Keratinocyte (primary cell): ENCODE measurements around the gene CERS4. TPM values are rescaled to one million over a fixed set of nuclear protein-coding genes. Genes with fewer than 3 reads are reported as not detected.
"Not testable (repeated sequence)": the region's sequence is repeated elsewhere in the genome, so short reads cannot be mapped to it uniquely, and the experiment has no call there.

ENCODE experiments used
- DNase-seq: peaks from one replicate; pipeline ENCODE4 v3.0.0-alpha.2; 2011; ENCODE audit warnings: low read depth, missing footprints, low spot score
- FAIRE-seq: peaks from 2 replicates; lab custom pipeline; 2011; peaks lifted over from hg19 to GRCh38; lab: Jason Lieb, UNC
- H2AFZ ChIP-seq: 2 replicates; pipeline ENCODE4 v1.6.0; 2012; ENCODE audit warnings: low read length, control low read depth, inconsistent platforms; ENCODE audit not compliant: control insufficient read depth
- H3K27ac ChIP-seq: 2 replicates; pipeline ENCODE4 v1.5.1; 2011; ENCODE audit warnings: low read length; ENCODE audit not compliant: control insufficient read depth, insufficient read depth
- H3K27me3 ChIP-seq: 3 replicates; pipeline ENCODE4 v1.6.0; 2011; ENCODE audit warnings: low read length; ENCODE audit not compliant: control insufficient read depth, insufficient read depth; ENCODE audit errors: extremely low read depth
- H3K36me3 ChIP-seq, 2 experiments: 2 replicates in 1 of 2; 3 replicates in 1 of 2; pipeline ENCODE4 v1.5.1; 2011; ENCODE audit warnings: low read length in 2 of 2, mild to moderate bottlenecking in 1 of 2; ENCODE audit not compliant: control insufficient read depth in 2 of 2, insufficient read depth in 2 of 2; ENCODE audit errors: extremely low read depth in 1 of 2
- H3K4me1 ChIP-seq: 3 replicates; pipeline ENCODE4 v1.5.1; 2011; ENCODE audit warnings: low read length; ENCODE audit not compliant: control insufficient read depth, insufficient read depth; ENCODE audit errors: extremely low read depth
- H3K4me2 ChIP-seq: 3 replicates; pipeline ENCODE4 v1.6.0; 2011; ENCODE audit warnings: low read depth, low read length; ENCODE audit not compliant: control insufficient read depth, insufficient read depth; ENCODE audit errors: extremely low read depth
- H3K4me3 ChIP-seq, 3 experiments: fragments of 200-600 bp in 1 of 3; sonication (generic) in 1 of 3; 2 replicates in 2 of 3; 3 replicates in 1 of 3; pipeline ENCODE4 v1.5.1; 2011 to 2016; ENCODE audit warnings: low read length in 3 of 3, mild to moderate bottlenecking in 3 of 3, control low read depth in 2 of 3, inconsistent platforms in 1 of 3, low read depth in 1 of 3, mixed read lengths in 1 of 3, mixed run types in 1 of 3, moderate library complexity in 1 of 3; ENCODE audit not compliant: control insufficient read depth in 2 of 3, insufficient read depth in 2 of 3; ENCODE audit errors: extremely low read depth in 1 of 3
- H3K79me2 ChIP-seq: 2 replicates; pipeline ENCODE4 v1.6.0; 2012; ENCODE audit warnings: low read length; ENCODE audit not compliant: control insufficient read depth, insufficient read depth
- H3K9ac ChIP-seq: 3 replicates; pipeline ENCODE4 v1.6.0; 2011; ENCODE audit warnings: low read length; ENCODE audit not compliant: control insufficient read depth, insufficient read depth; ENCODE audit errors: extremely low read depth
- H3K9me1 ChIP-seq: 3 replicates; pipeline ENCODE4 v1.6.0; 2011; ENCODE audit warnings: low read length; ENCODE audit not compliant: control insufficient read depth, insufficient read depth; ENCODE audit errors: extremely low read depth
- H3K9me3 ChIP-seq: 2 replicates; pipeline ENCODE4 v1.5.1; 2012; ENCODE audit warnings: low read depth, low read length; ENCODE audit not compliant: control insufficient read depth
- H4K20me1 ChIP-seq: 3 replicates; pipeline ENCODE4 v1.6.0; 2011; ENCODE audit warnings: low read length; ENCODE audit not compliant: control insufficient read depth, insufficient read depth; ENCODE audit errors: extremely low read depth
- EZH2 ChIP-seq: IDR thresholded peaks from one replicate; pipeline ENCODE4 v1.6.1; 2012; ENCODE audit warnings: inconsistent platforms, mild to moderate bottlenecking, low read length, moderate library complexity
- dilution Hi-C: fragments of 300-500 bp; cut with MboI; formaldehyde crosslinking; loops from one replicate; pipeline ENCODE4 v1.7.0; 2020; ENCODE audit warnings: low sequenced_read_pairs; ENCODE audit not compliant: extremely low pct_ligation_motif_present
- polyA plus RNA-seq, 5 experiments: library from polyadenylated mRNA; depleted of rRNA in 3 of 5; stranded (reverse) in 3 of 5; stranded (forward) in 1 of 5; unstranded in 1 of 5; fragments of >200 nt; gene quantifications; 1 replicate in 1 of 5; 2 replicates in 3 of 5; 3 replicates in 1 of 5; pipeline versions ENCODE4 v1.2.1 to v1.2.3, GENCODE V29; 2011 to 2012; ENCODE audit warnings: missing spikeins in 2 of 5, low read depth in 1 of 5, low replicate concordance in 1 of 5
- TF ChIP-seq, protein P1 (sequence below), 3 experiments: IDR thresholded peaks in 1 of 3; conservative IDR thresholded peaks in 1 of 3; optimal IDR thresholded peaks in 1 of 3; 2 replicates in 2 of 3; 3 replicates in 1 of 3; pipeline versions ENCODE3 to v1.5.1; 2011; ENCODE audit warnings: low read length in 3 of 3, mild to moderate bottlenecking in 3 of 3, moderate library complexity in 2 of 3, control low read depth in 1 of 3, inconsistent platforms in 1 of 3; ENCODE audit not compliant: insufficient read depth in 2 of 3; ENCODE audit errors: extremely low read depth in 1 of 3

Gene CERS4
- polyA plus RNA-seq, 1 donor (not counting 4 experiments of a cell fraction or from before 2014, with no cell fraction given), result 19.8 TPM

DNA sequence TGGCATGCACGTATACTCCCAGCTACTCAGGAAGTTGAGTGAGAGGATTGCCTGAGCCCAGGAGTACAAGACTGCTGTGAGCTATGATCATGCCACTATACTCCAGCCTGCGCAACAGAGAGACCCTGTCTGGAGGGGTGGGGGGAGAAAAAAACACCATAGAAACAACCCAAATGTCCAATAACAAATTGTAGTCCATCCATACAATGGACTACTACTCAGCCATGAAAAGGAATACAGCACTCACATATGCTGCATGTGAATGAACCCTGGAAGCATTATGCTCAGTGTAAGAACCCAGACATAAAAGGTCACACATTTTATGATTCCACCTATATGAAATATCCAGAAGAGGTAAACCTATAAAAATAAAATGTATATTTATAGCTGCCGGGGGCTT is 56.7 kb downstream of the CERS4 start:
- no peak for FAIRE-seq
- Histone ChIP-seq H3K9ac (no peak overlapping the region), H3K27ac (no peak overlapping the region), H4K20me1 (no peaks in the 10 kb centered on the region), H3K4me2 (no peak overlapping the region), H3K9me3 (no peaks in the 10 kb centered on the region), H3K4me3 (no peak overlapping the region), H3K36me3 (no peaks in the 10 kb centered on the region), H3K4me1 (peaks cover 3% of the 10 kb centered on the region), H2AFZ (no peak overlapping the region), H3K79me2 (no peaks in the 10 kb centered on the region), H3K27me3 (no peaks in the 10 kb centered on the region), H3K9me1 (no peaks in the 10 kb centered on the region)
- no peak for DNase-seq
- dilution Hi-C loops, result no loop called here
- no peak for TF ChIP-seq EZH2
- TF ChIP-seq, protein P1, sequence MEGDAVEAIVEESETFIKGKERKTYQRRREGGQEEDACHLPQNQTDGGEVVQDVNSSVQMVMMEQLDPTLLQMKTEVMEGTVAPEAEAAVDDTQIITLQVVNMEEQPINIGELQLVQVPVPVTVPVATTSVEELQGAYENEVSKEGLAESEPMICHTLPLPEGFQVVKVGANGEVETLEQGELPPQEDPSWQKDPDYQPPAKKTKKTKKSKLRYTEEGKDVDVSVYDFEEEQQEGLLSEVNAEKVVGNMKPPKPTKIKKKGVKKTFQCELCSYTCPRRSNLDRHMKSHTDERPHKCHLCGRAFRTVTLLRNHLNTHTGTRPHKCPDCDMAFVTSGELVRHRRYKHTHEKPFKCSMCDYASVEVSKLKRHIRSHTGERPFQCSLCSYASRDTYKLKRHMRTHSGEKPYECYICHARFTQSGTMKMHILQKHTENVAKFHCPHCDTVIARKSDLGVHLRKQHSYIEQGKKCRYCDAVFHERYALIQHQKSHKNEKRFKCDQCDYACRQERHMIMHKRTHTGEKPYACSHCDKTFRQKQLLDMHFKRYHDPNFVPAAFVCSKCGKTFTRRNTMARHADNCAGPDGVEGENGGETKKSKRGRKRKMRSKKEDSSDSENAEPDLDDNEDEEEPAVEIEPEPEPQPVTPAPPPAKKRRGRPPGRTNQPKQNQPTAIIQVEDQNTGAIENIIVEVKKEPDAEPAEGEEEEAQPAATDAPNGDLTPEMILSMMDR (optimal IDR thresholded peaks at IDR 0.05 in 1 of 3, IDR thresholded peaks at IDR 0.05 in 1 of 3, conservative IDR thresholded peaks at IDR 0.05 in 1 of 3; ENCODE audit: extremely low read depth in 1 of 3, insufficient read depth in 2 of 3, low read length in 3 of 3), result no peak

DNA sequence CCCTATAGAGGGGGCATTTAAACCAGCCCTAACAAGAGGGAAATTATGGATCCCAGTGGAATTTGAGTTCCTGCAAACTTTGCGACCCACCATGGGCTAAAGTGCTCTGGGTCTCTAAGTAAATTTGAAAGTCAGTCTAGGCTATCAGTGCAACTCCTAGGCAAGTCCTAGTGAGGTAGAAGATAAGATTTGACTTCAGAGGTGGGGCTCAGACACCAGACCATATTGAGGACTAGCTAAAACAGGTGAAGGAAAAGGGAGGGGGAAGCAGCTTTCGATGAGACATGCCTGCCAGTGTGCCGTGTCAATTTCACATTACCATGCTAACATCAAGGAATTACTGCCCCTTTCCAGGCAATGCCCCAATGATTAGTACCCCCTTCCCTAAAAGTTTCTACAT is 60.6 kb downstream of the CERS4 start:
- H2AFZ ChIP-seq, result no peak overlapping the region
- H3K4me2 ChIP-seq, result no peak overlapping the region
- DNase-seq, result no peak
- no peak overlapping the region for H3K9ac ChIP-seq
- no peaks in the 10 kb centered on the region for H3K79me2 ChIP-seq
- H3K9me3 ChIP-seq, result no peaks in the 10 kb centered on the region
- no peaks in the 10 kb centered on the region for H3K9me1 ChIP-seq
- no peak overlapping the region for H3K4me3 ChIP-seq
- no peak for FAIRE-seq
- dilution Hi-C loops, result no loop called here
- no peaks in the 10 kb centered on the region for H4K20me1 ChIP-seq
- no peak for TF ChIP-seq EZH2
- TF ChIP-seq, protein P1 (optimal IDR thresholded peaks at IDR 0.05 in 1 of 3, IDR thresholded peaks at IDR 0.05 in 1 of 3, conservative IDR thresholded peaks at IDR 0.05 in 1 of 3; ENCODE audit: extremely low read depth in 1 of 3, insufficient read depth in 2 of 3, low read length in 3 of 3), result no peak
- peaks cover 3% of the 10 kb centered on the region for H3K4me1 ChIP-seq
- H3K27me3 ChIP-seq, result no peaks in the 10 kb centered on the region
- H3K36me3 ChIP-seq, result no peaks in the 10 kb centered on the region
- H3K27ac ChIP-seq, result no peak overlapping the region

DNA sequence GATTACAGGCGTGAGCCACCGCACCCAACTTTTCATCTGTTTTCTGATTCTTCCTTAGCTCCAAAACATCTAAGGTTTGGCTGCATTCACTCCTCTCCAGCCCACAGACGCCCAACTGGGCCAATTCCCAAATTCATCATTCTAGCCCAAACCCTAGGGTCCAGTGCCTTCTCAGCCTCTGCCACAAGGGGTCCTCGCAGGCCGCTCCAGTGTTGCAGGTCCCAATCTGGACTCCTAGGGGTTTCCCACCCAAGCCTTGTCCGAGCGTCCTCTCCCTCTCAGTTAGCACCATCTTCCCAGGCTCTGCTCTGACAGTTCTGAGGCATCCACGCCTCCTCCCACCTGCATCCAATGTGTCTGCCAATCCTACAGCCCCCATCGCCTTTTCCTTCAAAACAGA is 67.3 kb downstream of the CERS4 start:
- H4K20me1 ChIP-seq, H3K27ac ChIP-seq, H3K27me3 ChIP-seq, H3K9me3 ChIP-seq, DNase-seq, H3K4me3 ChIP-seq, H3K36me3 ChIP-seq, dilution Hi-C loops, H3K4me1 ChIP-seq, H3K4me2 ChIP-seq, H2AFZ ChIP-seq, FAIRE-seq, H3K9me1 ChIP-seq, H3K79me2 ChIP-seq, H3K9ac ChIP-seq: not testable (repeated sequence)

DNA sequence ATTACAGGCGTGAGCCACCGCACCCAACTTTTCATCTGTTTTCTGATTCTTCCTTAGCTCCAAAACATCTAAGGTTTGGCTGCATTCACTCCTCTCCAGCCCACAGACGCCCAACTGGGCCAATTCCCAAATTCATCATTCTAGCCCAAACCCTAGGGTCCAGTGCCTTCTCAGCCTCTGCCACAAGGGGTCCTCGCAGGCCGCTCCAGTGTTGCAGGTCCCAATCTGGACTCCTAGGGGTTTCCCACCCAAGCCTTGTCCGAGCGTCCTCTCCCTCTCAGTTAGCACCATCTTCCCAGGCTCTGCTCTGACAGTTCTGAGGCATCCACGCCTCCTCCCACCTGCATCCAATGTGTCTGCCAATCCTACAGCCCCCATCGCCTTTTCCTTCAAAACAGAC is 82.2 kb downstream of the CERS4 start:
- H2AFZ ChIP-seq, H3K27me3 ChIP-seq, H3K9ac ChIP-seq, H3K36me3 ChIP-seq, H3K9me3 ChIP-seq, H3K4me2 ChIP-seq, H4K20me1 ChIP-seq, DNase-seq, dilution Hi-C loops, H3K27ac ChIP-seq, H3K4me3 ChIP-seq, H3K9me1 ChIP-seq, H3K4me1 ChIP-seq, H3K79me2 ChIP-seq: not testable (repeated sequence)
- peak; percentile 73 for FAIRE-seq
